ENCODE results near the gene HSD17B12. TPM values are rescaled to one million over a fixed set of nuclear protein-coding genes. Genes with fewer than 3 reads are reported as not detected.

The HSD17B12 gene
- total RNA-seq, 1 experiment from 2014 or later = 112 TPM

DNA sequence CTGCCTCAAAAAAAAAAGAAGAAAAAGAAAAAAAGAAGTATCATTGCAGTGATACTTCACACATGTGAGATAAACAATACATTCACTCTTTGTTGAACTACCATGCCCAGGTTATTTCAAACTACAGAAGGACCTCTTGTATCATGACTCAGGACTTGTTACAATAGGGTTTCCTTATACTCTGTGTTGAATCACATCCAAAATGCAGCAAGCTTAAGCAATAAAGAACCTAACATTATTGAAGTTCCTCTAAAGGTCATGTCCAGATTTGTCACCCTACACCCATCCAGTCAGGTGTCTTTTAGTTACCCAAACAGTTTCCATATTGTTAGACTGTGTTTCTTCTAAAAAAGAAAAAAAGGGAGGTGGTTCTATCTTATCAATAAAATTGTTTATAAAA is 173.2 kb downstream of the HSD17B12 start:
- Histone ChIP-seq H3K27ac (no peak overlapping the region), H3K36me3 (ENCODE audit: low read depth) (peaks cover 19% of the 10 kb centered on the region), H3K9me2 (ENCODE audit: insufficient read depth) (no peaks in the 10 kb centered on the region), H3K9me3 (ENCODE audit: insufficient read depth, low read depth) (no peaks in the 10 kb centered on the region), H4K20me1 (ENCODE audit: insufficient read depth) (peaks cover 10% of the 10 kb centered on the region; the same call in 1 of the 2 replicates), H3K4me3 (no peak overlapping the region), H3K27me3 (ENCODE audit: insufficient read depth, low read depth) (no peaks in the 10 kb centered on the region), H3K4me1 (replicated peaks; ENCODE audit: insufficient read depth) (no peaks in the 10 kb centered on the region), H3K79me2 (ENCODE audit: low read depth) (no peaks in the 10 kb centered on the region), H2AFZ (no peak overlapping the region), H3F3A (ENCODE audit: insufficient read depth, low read depth) (0 out of 2 replicates have a peak, but pooled peaks cover 3% of the 10 kb centered on the region), H3K4me2 (no peak overlapping the region)
- intact Hi-C loops (cut with micrococcal nuclease; ENCODE audit: unreplicated experiment) = loop anchor here (5.0 to 10.0 kb wide), 3 partner anchors 281 to 439 kb away; no protein-coding TSS in a partner anchor
- BruUV-seq (replicated peaks) = no TSS peak
- TF ChIP-seq EZH2 (IDR thresholded peaks at IDR 0.05; ENCODE audit: low read depth) = no peak
- TF ChIP-seq, protein P1, sequence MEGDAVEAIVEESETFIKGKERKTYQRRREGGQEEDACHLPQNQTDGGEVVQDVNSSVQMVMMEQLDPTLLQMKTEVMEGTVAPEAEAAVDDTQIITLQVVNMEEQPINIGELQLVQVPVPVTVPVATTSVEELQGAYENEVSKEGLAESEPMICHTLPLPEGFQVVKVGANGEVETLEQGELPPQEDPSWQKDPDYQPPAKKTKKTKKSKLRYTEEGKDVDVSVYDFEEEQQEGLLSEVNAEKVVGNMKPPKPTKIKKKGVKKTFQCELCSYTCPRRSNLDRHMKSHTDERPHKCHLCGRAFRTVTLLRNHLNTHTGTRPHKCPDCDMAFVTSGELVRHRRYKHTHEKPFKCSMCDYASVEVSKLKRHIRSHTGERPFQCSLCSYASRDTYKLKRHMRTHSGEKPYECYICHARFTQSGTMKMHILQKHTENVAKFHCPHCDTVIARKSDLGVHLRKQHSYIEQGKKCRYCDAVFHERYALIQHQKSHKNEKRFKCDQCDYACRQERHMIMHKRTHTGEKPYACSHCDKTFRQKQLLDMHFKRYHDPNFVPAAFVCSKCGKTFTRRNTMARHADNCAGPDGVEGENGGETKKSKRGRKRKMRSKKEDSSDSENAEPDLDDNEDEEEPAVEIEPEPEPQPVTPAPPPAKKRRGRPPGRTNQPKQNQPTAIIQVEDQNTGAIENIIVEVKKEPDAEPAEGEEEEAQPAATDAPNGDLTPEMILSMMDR (conservative IDR thresholded peaks at IDR 0.05) = no peak
- ChIA-PET CTCF (no interaction called here), POLR2A (ENCODE audit: unreplicated experiment) (no interaction called here)
- DNase-seq = no peak

- no peaks in the 10 kb centered on the region for H3K4me1 ChIP-seq (replicated peaks; ENCODE audit: insufficient read depth)
- no peaks in the 10 kb centered on the region for H3K79me2 ChIP-seq (ENCODE audit: low read depth)
- ChIA-PET CTCF (no interaction called here), POLR2A (ENCODE audit: unreplicated experiment) (no interaction called here)
- H2AFZ ChIP-seq = no peak overlapping the region
- BruUV-seq (replicated peaks) = no TSS peak
- TF ChIP-seq, protein P1 (conservative IDR thresholded peaks at IDR 0.05) = no peak
- TF ChIP-seq EZH2 (IDR thresholded peaks at IDR 0.05; ENCODE audit: low read depth) = no peak
- 0 out of 2 replicates have a peak, but pooled peaks cover 3% of the 10 kb centered on the region for H3F3A ChIP-seq (ENCODE audit: insufficient read depth, low read depth)
- peaks cover 10% of the 10 kb centered on the region; the same call in 1 of the 2 replicates for H4K20me1 ChIP-seq (ENCODE audit: insufficient read depth)
- peaks cover 9% of the 10 kb centered on the region; the same call in 1 of the 2 replicates for H3K9me3 ChIP-seq (ENCODE audit: insufficient read depth, low read depth)
- no peak for DNase-seq
- no peak overlapping the region for H3K4me2 ChIP-seq
- H3K27ac ChIP-seq = no peak overlapping the region
- no peaks in the 10 kb centered on the region for H3K27me3 ChIP-seq (ENCODE audit: insufficient read depth, low read depth)
- H3K4me3 ChIP-seq = no peak overlapping the region
- intact Hi-C loops (cut with micrococcal nuclease; ENCODE audit: unreplicated experiment) = loop anchor here (10.0 kb wide), 1 partner anchor 442 kb away; no protein-coding TSS in a partner anchor
- no peaks in the 10 kb centered on the region for H3K9me2 ChIP-seq (ENCODE audit: insufficient read depth)
- peaks cover 19% of the 10 kb centered on the region for H3K36me3 ChIP-seq (ENCODE audit: low read depth)
Measured at GRCh38 chr11:43856993-43857392, 176.5 kb downstream of the HSD17B12 start.

- Histone ChIP-seq H3K4me3 (no peak overlapping the region), H3K36me3 (ENCODE audit: low read depth) (0 out of 2 replicates have a peak, but pooled peaks cover 3% of the 10 kb centered on the region), H3K79me2 (ENCODE audit: low read depth) (no peaks in the 10 kb centered on the region), H3F3A (ENCODE audit: insufficient read depth, low read depth) (no peaks in the 10 kb centered on the region), H3K4me1 (replicated peaks; ENCODE audit: insufficient read depth) (no peaks in the 10 kb centered on the region), H3K27me3 (ENCODE audit: insufficient read depth, low read depth) (no peaks in the 10 kb centered on the region), H4K20me1 (ENCODE audit: insufficient read depth) (no peaks in the 10 kb centered on the region), H3K9me3 (ENCODE audit: insufficient read depth, low read depth) (peaks cover 9% of the 10 kb centered on the region; the same call in 1 of the 2 replicates), H2AFZ (no peak overlapping the region), H3K27ac (no peak overlapping the region), H3K9me2 (ENCODE audit: insufficient read depth) (no peaks in the 10 kb centered on the region), H3K4me2 (no peak overlapping the region)
- BruUV-seq (replicated peaks) = no TSS peak
- POLR2A ChIA-PET (ENCODE audit: unreplicated experiment) = no interaction called here
- CTCF ChIA-PET = no interaction called here
- no peak for DNase-seq
- no peak for TF ChIP-seq EZH2 (IDR thresholded peaks at IDR 0.05; ENCODE audit: low read depth)
- TF ChIP-seq, protein P1 (conservative IDR thresholded peaks at IDR 0.05) = no peak
- intact Hi-C loops (cut with micrococcal nuclease; ENCODE audit: unreplicated experiment) = no loop called here
Measured at GRCh38 chr11:43861141-43861540, 180.6 kb downstream of the HSD17B12 start.

Measured in PC-9 (cell line).